ENCODE data around the gene RASA1.

DNA sequence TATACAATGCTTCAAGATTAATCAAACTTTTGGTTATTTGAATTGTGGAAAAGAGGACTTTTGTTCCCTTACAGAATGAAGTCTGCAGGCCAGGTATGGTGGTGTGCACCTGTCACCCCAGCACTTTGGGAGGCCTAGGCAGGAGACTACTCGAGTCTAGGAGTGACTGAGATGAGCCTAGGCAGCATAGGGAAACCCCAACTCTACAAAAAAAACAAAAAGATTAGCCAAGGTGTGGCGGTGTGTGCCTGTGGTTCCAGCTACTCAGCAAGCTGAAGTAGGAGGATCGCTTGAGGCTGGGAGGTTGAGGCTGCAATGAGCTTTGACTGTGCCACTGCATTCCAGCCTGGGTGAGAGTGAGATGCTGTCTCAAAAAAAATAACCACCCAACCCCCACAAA lies 135.7 kb downstream of the RASA1 start:
- TF ChIP-seq, protein P1, sequence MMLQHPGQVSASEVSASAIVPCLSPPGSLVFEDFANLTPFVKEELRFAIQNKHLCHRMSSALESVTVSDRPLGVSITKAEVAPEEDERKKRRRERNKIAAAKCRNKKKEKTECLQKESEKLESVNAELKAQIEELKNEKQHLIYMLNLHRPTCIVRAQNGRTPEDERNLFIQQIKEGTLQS (IDR thresholded peaks at IDR 0.05), result no peak
- TF ChIP-seq, protein P1 (CRISPR knock-in tag; conservative IDR thresholded peaks at IDR 0.05), result no peak
- TF ChIP-seq, protein P2, sequence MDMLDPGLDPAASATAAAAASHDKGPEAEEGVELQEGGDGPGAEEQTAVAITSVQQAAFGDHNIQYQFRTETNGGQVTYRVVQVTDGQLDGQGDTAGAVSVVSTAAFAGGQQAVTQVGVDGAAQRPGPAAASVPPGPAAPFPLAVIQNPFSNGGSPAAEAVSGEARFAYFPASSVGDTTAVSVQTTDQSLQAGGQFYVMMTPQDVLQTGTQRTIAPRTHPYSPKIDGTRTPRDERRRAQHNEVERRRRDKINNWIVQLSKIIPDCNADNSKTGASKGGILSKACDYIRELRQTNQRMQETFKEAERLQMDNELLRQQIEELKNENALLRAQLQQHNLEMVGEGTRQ (CRISPR knock-in tag; IDR thresholded peaks at IDR 0.05), result no peak
- TF ChIP-seq ETS2 (tag; IDR thresholded peaks at IDR 0.05; ENCODE audit: borderline replicate concordance, poor library complexity, severe bottlenecking) (no peak), FOXK1 (CRISPR knock-in tag; IDR thresholded peaks at IDR 0.05; ENCODE audit: borderline replicate concordance) (no peak), KAT7 (CRISPR knock-in tag; IDR thresholded peaks at IDR 0.05; ENCODE audit: borderline replicate concordance) (no peak)
- TF ChIP-seq, protein P3, sequence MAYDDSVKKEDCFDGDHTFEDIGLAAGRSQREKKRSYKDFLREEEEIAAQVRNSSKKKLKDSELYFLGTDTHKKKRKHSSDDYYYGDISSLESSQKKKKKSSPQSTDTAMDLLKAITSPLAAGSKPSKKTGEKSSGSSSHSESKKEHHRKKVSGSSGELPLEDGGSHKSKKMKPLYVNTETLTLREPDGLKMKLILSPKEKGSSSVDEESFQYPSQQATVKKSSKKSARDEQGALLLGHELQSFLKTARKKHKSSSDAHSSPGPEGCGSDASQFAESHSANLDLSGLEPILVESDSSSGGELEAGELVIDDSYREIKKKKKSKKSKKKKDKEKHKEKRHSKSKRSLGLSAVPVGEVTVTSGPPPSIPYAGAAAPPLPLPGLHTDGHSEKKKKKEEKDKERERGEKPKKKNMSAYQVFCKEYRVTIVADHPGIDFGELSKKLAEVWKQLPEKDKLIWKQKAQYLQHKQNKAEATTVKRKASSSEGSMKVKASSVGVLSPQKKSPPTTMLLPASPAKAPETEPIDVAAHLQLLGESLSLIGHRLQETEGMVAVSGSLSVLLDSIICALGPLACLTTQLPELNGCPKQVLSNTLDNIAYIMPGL (CRISPR knock-in tag; IDR thresholded peaks at IDR 0.05), result no peak
- TF ChIP-seq, protein P4, sequence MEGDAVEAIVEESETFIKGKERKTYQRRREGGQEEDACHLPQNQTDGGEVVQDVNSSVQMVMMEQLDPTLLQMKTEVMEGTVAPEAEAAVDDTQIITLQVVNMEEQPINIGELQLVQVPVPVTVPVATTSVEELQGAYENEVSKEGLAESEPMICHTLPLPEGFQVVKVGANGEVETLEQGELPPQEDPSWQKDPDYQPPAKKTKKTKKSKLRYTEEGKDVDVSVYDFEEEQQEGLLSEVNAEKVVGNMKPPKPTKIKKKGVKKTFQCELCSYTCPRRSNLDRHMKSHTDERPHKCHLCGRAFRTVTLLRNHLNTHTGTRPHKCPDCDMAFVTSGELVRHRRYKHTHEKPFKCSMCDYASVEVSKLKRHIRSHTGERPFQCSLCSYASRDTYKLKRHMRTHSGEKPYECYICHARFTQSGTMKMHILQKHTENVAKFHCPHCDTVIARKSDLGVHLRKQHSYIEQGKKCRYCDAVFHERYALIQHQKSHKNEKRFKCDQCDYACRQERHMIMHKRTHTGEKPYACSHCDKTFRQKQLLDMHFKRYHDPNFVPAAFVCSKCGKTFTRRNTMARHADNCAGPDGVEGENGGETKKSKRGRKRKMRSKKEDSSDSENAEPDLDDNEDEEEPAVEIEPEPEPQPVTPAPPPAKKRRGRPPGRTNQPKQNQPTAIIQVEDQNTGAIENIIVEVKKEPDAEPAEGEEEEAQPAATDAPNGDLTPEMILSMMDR (IDR thresholded peaks at IDR 0.05 in 2 of 3, conservative IDR thresholded peaks at IDR 0.05 in 1 of 3; ENCODE audit: insufficient read depth in 2 of 3, low read depth in 1 of 3, low read length in 3 of 3), result no peak

Data from K562 (cell line).